ENCODE measurements around the gene PFN1.

PFN1 gene

GRCh38 chr17:4986403-4986802 lies 38.1 kb upstream of the PFN1 start:
- peak overlapping the region; percentile 87 for H3K4me3 ChIP-seq (ENCODE audit: low read depth, low read length)
- TF ChIP-seq CTCF (conservative IDR thresholded peaks at IDR 0.05; ENCODE audit: low read depth, low read length): no peak
- no peak for DNase-seq (ENCODE audit: low read depth)

GRCh38 chr17:4982305-4982704 lies 34.0 kb upstream of the PFN1 start:
- TF ChIP-seq CTCF (conservative IDR thresholded peaks at IDR 0.05; ENCODE audit: low read depth, low read length): no peak
- H3K4me3 ChIP-seq (ENCODE audit: low read depth, low read length): no peak overlapping the region
- DNase-seq (ENCODE audit: low read depth): no peak

GRCh38 chr17:4980644-4981216 lies 32.4 kb upstream of the PFN1 start:
- peak; percentile 71 for TF ChIP-seq CTCF (conservative IDR thresholded peaks at IDR 0.05; ENCODE audit: low read depth, low read length)
- H3K4me3 ChIP-seq (ENCODE audit: low read depth, low read length): no peak overlapping the region
- DNase-seq (ENCODE audit: low read depth): peak; percentile 69

GRCh38 chr17:4978726-4979125 lies 30.4 kb upstream of the PFN1 start:
- DNase-seq (ENCODE audit: low read depth): no peak
- H3K4me3 ChIP-seq (ENCODE audit: low read depth, low read length): no peak overlapping the region
- no peak for TF ChIP-seq CTCF (conservative IDR thresholded peaks at IDR 0.05; ENCODE audit: low read depth, low read length)

GRCh38 chr17:4974115-4974670 lies 25.9 kb upstream of the PFN1 start:
- DNase-seq (ENCODE audit: low read depth): no peak
- H3K4me3 ChIP-seq (ENCODE audit: low read depth, low read length): no peak overlapping the region

GRCh38 chr17:4973256-4974114 lies 25.2 kb upstream of the PFN1 start:
- TF ChIP-seq CTCF (conservative IDR thresholded peaks at IDR 0.05; ENCODE audit: low read depth, low read length): no peak
- DNase-seq (ENCODE audit: low read depth): no peak
- H3K4me3 ChIP-seq (ENCODE audit: low read depth, low read length): no peak overlapping the region

More at GRCh38 chr17:4974115-4974670, 25.9 kb upstream of the PFN1 start:
- TF ChIP-seq CTCF (conservative IDR thresholded peaks at IDR 0.05; ENCODE audit: low read depth, low read length): no peak

All from choroid plexus epithelial cell (primary cell).